MM.1S (cell line): ENCODE data around the gene NINL.
A peak's percentile ranks its signal among the peaks of the same experiment; 100 is the strongest.

Experiments
- DNase-seq: peaks from one replicate; pipeline ENCODE4 v3.0.0-alpha.2; 2015
- H2AFZ ChIP-seq: fragments of 300-600 bp; sonication (generic); 2 replicates; pipeline ENCODE4 v1.6.0; 2016; ENCODE audit warnings: antibody characterized with exemption, low read length
- H3F3A ChIP-seq: fragments of 300-600 bp; sonication (generic); 2 replicates; pipeline ENCODE4 v1.6.1; 2016; ENCODE audit warnings: mild to moderate bottlenecking, antibody characterized with exemption, low read length, moderate library complexity, mixed read lengths; ENCODE audit not compliant: insufficient read depth
- H3K27ac ChIP-seq: fragments of 300-600 bp; sonication (generic); 2 replicates; pipeline ENCODE4 v1.5.1; 2016; ENCODE audit warnings: mild to moderate bottlenecking, low read length
- H3K27me3 ChIP-seq: fragments of 300-600 bp; sonication (generic); replicated peaks from 2 replicates; pipeline ENCODE4 v1.6.0; 2016; ENCODE audit warnings: low read length; ENCODE audit not compliant: insufficient read depth
- H3K36me3 ChIP-seq: fragments of 300-600 bp; sonication (generic); replicated peaks from 2 replicates; pipeline ENCODE4 v1.6.1; 2016; ENCODE audit warnings: mild to moderate bottlenecking, low read length, mixed read lengths; ENCODE audit not compliant: insufficient read depth
- H3K4me1 ChIP-seq: fragments of 300-600 bp; sonication (generic); 2 replicates; pipeline ENCODE4 v1.6.1; 2016; ENCODE audit warnings: low read length, mixed read lengths
- H3K4me2 ChIP-seq: fragments of 300-600 bp; sonication (generic); 2 replicates; pipeline ENCODE4 v1.6.0; 2016; ENCODE audit warnings: low read depth, low read length
- H3K4me3 ChIP-seq: fragments of 300-600 bp; sonication (generic); 2 replicates; pipeline ENCODE4 v1.5.1; 2016; ENCODE audit warnings: low read length, mixed read lengths
- H3K79me2 ChIP-seq: fragments of 300-600 bp; sonication (generic); 2 replicates; pipeline ENCODE4 v1.6.1; 2016; ENCODE audit warnings: mixed run types, low read length, mixed read lengths
- H3K9ac ChIP-seq: fragments of 300-600 bp; sonication (generic); 2 replicates; pipeline ENCODE4 v1.6.1; 2016; ENCODE audit warnings: low read length, mixed read lengths
- H3K9me2 ChIP-seq: fragments of 300-600 bp; sonication (generic); replicated peaks from 2 replicates; pipeline ENCODE4 v1.6.1; 2016; ENCODE audit warnings: mild to moderate bottlenecking, low read length, mixed read lengths; ENCODE audit not compliant: insufficient read depth
- H3K9me3 ChIP-seq: fragments of 300-600 bp; sonication (generic); replicated peaks from 2 replicates; pipeline ENCODE4 v1.6.1; 2016; ENCODE audit warnings: mild to moderate bottlenecking, low read length, mixed read lengths; ENCODE audit not compliant: insufficient read depth
- H4K20me1 ChIP-seq: fragments of 300-600 bp; sonication (generic); 2 replicates; pipeline ENCODE4 v1.6.1; 2016; ENCODE audit warnings: mild to moderate bottlenecking, low read length, moderate library complexity, mixed read lengths; ENCODE audit not compliant: insufficient read depth
- CTCF ChIP-seq: fragments of 300-600 bp; sonication (generic); IDR thresholded peaks from 2 replicates; pipeline ENCODE4 v1.5.1; 2016; ENCODE audit warnings: antibody characterized with exemption, low read length, mixed read lengths
- EZH2 ChIP-seq: fragments of 300-600 bp; sonication (generic); optimal IDR thresholded peaks from 2 replicates; pipeline ENCODE3; 2017; ENCODE audit warnings: low read depth, mild to moderate bottlenecking, antibody characterized with exemption, low read length, mixed read lengths
- EZH2phosphoT487 ChIP-seq: fragments of 300-600 bp; sonication (generic); IDR thresholded peaks from 2 replicates; pipeline ENCODE4 v1.6.1; 2018; ENCODE audit warnings: antibody characterized with exemption, low read length

The NINL gene

GRCh38 chr20:25407311-25408169 lies 177.8 kb downstream of the NINL start, which contains the start of gene GINS1:
TSS of gene GINS1 (plus strand) at chr20:25407673. CDS start at chr20:25407821, 148 bp downstream.
- H3K9me2 ChIP-seq = no peaks in the 10 kb centered on the region
- H3K36me3 ChIP-seq = no peaks in the 10 kb centered on the region
- peak within 1 kb of the TSS; percentile 89 for H2AFZ ChIP-seq
- no peaks in the 10 kb centered on the region for H3K9me3 ChIP-seq
- no peaks in the 10 kb centered on the region for H4K20me1 ChIP-seq
- H3F3A ChIP-seq = peaks cover 6% of the 10 kb centered on the region; the same call in 1 of the 2 replicates
- H3K79me2 ChIP-seq = peaks cover 41% of the 10 kb centered on the region
- H3K27me3 ChIP-seq = no peaks in the 10 kb centered on the region
- TF ChIP-seq EZH2 = no peak
- no peak for TF ChIP-seq CTCF
- no peak for TF ChIP-seq EZH2phosphoT487
- peak within 1 kb of the TSS; percentile 68; the same call in 1 of the 2 replicates for H3K27ac ChIP-seq
- peak within 1 kb of the TSS; percentile 32 for H3K4me2 ChIP-seq
- H3K4me1 ChIP-seq = peaks cover 8% of the 10 kb centered on the region; the same call in 1 of the 2 replicates
- peak within 1 kb of the TSS; percentile 90 for H3K4me3 ChIP-seq
- DNase-seq = peak; percentile 82
- peak within 1 kb of the TSS; percentile 84 for H3K9ac ChIP-seq
